Liver (tissue), 3 donors: ENCODE data around the gene TIAM2.

Experiments
- CTCF ChIP-seq: fragments of 150-350 bp; IDR thresholded peaks from 2 replicates; pipeline ENCODE4 v1.5.1; 2017; ENCODE audit warnings: improper control_type of control experiment, low read depth, low read length; ENCODE audit not compliant: missing input control
- EGR1 ChIP-seq, 2 donors: IDR thresholded peaks; 2 replicates each; pipeline ENCODE4 v1.6.1; 2016 to 2018; ENCODE audit warnings: antibody characterized with exemption in 2 of 2, low read depth in 2 of 2
- FOXA1 ChIP-seq: IDR thresholded peaks from 2 replicates; pipeline ENCODE4 v1.6.1; 2016; ENCODE audit warnings: antibody characterized with exemption
- GABPA ChIP-seq, 2 donors: IDR thresholded peaks in 1 of 2; conservative IDR thresholded peaks in 1 of 2; 2 replicates each; pipeline ENCODE4 v1.6.1; 2016; ENCODE audit warnings: antibody characterized with exemption in 2 of 2, mild to moderate bottlenecking in 1 of 2, moderate library complexity in 1 of 2
- RAD21 ChIP-seq, 2 donors: IDR thresholded peaks; 2 replicates each; pipeline ENCODE4 v1.6.1; 2016; ENCODE audit warnings: antibody characterized with exemption in 2 of 2, mild to moderate bottlenecking in 2 of 2
- SP1 ChIP-seq: IDR thresholded peaks from 2 replicates; pipeline ENCODE4 v1.6.1; 2018; ENCODE audit warnings: antibody characterized with exemption, mild to moderate bottlenecking
- TAF1 ChIP-seq: conservative IDR thresholded peaks from 2 replicates; pipeline ENCODE4 v1.6.1; 2016; ENCODE audit warnings: antibody characterized with exemption, mild to moderate bottlenecking
- YY1 ChIP-seq: IDR thresholded peaks from 2 replicates; pipeline ENCODE4 v1.6.1; 2016; ENCODE audit warnings: antibody characterized with exemption, mild to moderate bottlenecking
- TF ChIP-seq, protein P1 (sequence below): IDR thresholded peaks from 2 replicates; pipeline ENCODE4 v1.6.1; 2016; ENCODE audit warnings: antibody characterized with exemption
- TF ChIP-seq, protein P2 (sequence below): IDR thresholded peaks from 2 replicates; pipeline ENCODE4 v1.6.1; 2016; ENCODE audit warnings: antibody characterized with exemption
- donor health status: healthy.
- donor health status: healthy.

- TF ChIP-seq TAF1 (no peak), CTCF (no peak), SP1 (no peak), GABPA (IDR thresholded peaks at IDR 0.05 in 1 of 2, conservative IDR thresholded peaks at IDR 0.05 in 1 of 2) (no peak), RAD21 (IDR thresholded peaks at IDR 0.05) (no peak), EGR1 (IDR thresholded peaks at IDR 0.05; ENCODE audit: low read depth in 2 of 2) (no peak), YY1 (no peak), FOXA1 (no peak)
- TF ChIP-seq, protein P1, sequence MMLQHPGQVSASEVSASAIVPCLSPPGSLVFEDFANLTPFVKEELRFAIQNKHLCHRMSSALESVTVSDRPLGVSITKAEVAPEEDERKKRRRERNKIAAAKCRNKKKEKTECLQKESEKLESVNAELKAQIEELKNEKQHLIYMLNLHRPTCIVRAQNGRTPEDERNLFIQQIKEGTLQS: no peak
- TF ChIP-seq, protein P2, sequence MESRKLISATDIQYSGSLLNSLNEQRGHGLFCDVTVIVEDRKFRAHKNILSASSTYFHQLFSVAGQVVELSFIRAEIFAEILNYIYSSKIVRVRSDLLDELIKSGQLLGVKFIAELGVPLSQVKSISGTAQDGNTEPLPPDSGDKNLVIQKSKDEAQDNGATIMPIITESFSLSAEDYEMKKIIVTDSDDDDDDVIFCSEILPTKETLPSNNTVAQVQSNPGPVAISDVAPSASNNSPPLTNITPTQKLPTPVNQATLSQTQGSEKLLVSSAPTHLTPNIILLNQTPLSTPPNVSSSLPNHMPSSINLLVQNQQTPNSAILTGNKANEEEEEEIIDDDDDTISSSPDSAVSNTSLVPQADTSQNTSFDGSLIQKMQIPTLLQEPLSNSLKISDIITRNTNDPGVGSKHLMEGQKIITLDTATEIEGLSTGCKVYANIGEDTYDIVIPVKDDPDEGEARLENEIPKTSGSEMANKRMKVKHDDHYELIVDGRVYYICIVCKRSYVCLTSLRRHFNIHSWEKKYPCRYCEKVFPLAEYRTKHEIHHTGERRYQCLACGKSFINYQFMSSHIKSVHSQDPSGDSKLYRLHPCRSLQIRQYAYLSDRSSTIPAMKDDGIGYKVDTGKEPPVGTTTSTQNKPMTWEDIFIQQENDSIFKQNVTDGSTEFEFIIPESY: no peak
These were observed 145.9 kb downstream of the TIAM2 start for GRCh38 chr6:155141002-155141401.
